ENCODE results near the gene ENAM. TPM values are rescaled to one million over a fixed set of nuclear protein-coding genes. Genes with fewer than 3 reads are reported as not detected.

The ENAM gene
- total and polyA plus RNA-seq, 12 donors: 0.49 to 13.1 (median 11.1) TPM

DNA sequence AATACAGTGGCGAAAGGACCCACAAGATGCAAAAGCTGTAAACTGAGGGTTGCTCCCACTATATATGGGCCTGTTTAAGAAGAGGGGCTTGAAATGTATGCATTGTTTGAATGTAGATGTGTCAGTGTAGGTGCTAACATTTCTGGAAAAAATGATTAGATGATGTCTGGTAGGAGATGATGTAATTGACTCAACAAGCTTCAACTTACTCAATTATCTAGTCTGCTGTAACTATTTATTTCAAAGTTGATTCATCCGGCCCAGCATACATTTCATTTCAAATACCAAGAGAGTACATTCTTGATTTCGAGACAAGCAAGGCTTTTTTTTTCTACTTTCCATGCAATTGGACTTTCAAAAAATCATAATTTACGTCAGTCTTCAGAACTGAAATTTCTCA, 9.3 kb upstream of the ENAM start:
- TF ChIP-seq, protein P1, sequence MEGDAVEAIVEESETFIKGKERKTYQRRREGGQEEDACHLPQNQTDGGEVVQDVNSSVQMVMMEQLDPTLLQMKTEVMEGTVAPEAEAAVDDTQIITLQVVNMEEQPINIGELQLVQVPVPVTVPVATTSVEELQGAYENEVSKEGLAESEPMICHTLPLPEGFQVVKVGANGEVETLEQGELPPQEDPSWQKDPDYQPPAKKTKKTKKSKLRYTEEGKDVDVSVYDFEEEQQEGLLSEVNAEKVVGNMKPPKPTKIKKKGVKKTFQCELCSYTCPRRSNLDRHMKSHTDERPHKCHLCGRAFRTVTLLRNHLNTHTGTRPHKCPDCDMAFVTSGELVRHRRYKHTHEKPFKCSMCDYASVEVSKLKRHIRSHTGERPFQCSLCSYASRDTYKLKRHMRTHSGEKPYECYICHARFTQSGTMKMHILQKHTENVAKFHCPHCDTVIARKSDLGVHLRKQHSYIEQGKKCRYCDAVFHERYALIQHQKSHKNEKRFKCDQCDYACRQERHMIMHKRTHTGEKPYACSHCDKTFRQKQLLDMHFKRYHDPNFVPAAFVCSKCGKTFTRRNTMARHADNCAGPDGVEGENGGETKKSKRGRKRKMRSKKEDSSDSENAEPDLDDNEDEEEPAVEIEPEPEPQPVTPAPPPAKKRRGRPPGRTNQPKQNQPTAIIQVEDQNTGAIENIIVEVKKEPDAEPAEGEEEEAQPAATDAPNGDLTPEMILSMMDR (IDR thresholded peaks at IDR 0.05): no peak
- peaks cover 0 to 10% (median 0%) of the 10 kb centered on the region in 9 donors for H3K4me1 ChIP-seq
- WGBS, 2 donors: 80 to 83% methylated on average over 4 of the region's 4 CpGs
- H3K4me3 ChIP-seq: no peak overlapping the region
- H3K27me3 ChIP-seq: no peaks in the 10 kb centered on the region
- intact Hi-C loops (cut with DNase I): no loop called here
- no peak for DNase-seq
- H3K9me3 ChIP-seq: peaks cover 0 to 5% (median 0%) of the 10 kb centered on the region in 11 donors
- ATAC-seq: no peak
- no peak overlapping the region for H3K27ac ChIP-seq
- no peaks in the 10 kb centered on the region for H3K36me3 ChIP-seq

DNA sequence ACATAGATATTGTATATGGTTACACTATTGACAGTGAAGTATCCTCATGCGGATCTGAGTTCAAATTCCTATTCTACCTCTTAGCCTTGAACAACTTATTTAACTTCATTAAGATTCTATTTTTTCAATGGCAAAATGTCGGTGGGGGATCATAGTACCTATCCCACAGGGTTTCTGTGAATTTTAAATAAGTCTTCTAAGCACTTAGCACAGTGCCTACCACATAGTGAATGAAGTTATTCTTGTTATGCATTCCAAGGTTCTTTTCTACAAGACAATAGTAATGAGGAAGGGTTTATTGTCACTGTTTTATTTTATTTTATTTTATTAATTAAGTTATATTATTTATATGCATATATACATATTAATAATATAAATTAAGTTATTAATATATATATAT, 8.8 kb upstream of the ENAM start:
- no peak for ATAC-seq

DNA sequence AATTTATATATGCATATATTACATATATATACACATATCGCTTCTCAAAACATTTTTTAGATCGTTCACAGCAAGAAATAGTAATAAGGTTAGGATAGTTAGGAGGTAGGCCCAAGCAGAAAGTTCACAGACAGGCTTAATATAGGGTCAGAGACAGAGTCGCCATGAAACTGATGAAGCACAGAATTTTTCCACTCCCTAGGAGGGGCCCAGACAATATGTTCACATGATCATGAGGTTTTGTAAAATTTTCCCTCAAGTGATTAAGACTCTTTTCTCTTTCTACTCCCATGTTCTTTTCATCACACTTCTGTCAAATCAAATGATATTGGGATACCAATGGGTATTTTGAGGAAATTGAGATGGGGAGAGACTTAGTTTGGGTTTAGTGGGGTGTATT, 5.2 kb upstream of the ENAM start:
- 95 to 97% methylated on average over 3 of the region's 3 CpGs for whole genome bisulfite sequencing, 2 donors
- H3K36me3 ChIP-seq: no peaks in the 10 kb centered on the region
- H3K27ac ChIP-seq: no peak overlapping the region
- TF ChIP-seq, protein P1 (IDR thresholded peaks at IDR 0.05): no peak
- no peak overlapping the region for H3K4me3 ChIP-seq
- H3K27me3 ChIP-seq: no peaks in the 10 kb centered on the region
- intact Hi-C loops (cut with DNase I): no loop called here
- H3K9me3 ChIP-seq: peaks cover 0 to 5% (median 0%) of the 10 kb centered on the region in 11 donors
- ATAC-seq (no peak), DNase-seq (no peak)
- H3K4me1 ChIP-seq: no peaks in the 10 kb centered on the region

More for the DNA sequence above, 8.8 kb upstream of the ENAM start:
- no peak overlapping the region for H3K4me3 ChIP-seq
- H3K27me3 ChIP-seq: no peaks in the 10 kb centered on the region
- H3K36me3 ChIP-seq: no peaks in the 10 kb centered on the region
- 91 to 94% methylated on average over 2 of the region's 2 CpGs for WGBS, 2 donors
- TF ChIP-seq, protein P1 (IDR thresholded peaks at IDR 0.05): no peak
- H3K9me3 ChIP-seq: peaks cover 0 to 5% (median 0%) of the 10 kb centered on the region in 11 donors
- DNase-seq: no peak
- intact Hi-C loops (cut with DNase I): no loop called here
- peaks cover 0 to 8% (median 0%) of the 10 kb centered on the region in 9 donors for H3K4me1 ChIP-seq
- no peak overlapping the region for H3K27ac ChIP-seq

- WGBS, 2 donors: 59 to 69% methylated on average over 1 of the region's 1 CpG
- Histone ChIP-seq H3K4me3 (no peak overlapping the region), H3K36me3 (no peaks in the 10 kb centered on the region), H3K27me3 (no peaks in the 10 kb centered on the region), H3K27ac (no peak overlapping the region), H3K4me1 (no peaks in the 10 kb centered on the region), H3K9me3 (peaks cover 0 to under 1% (median 0%) of the 10 kb centered on the region in 11 donors)
- TF ChIP-seq, protein P1 (IDR thresholded peaks at IDR 0.05): no peak
- intact Hi-C loops (cut with DNase I): no loop called here
- no peak for ATAC-seq
- DNase-seq: no peak
Observed at GRCh38 chr4:70624226-70624793, 4.2 kb upstream of the ENAM start.
